Choroid plexus epithelial cell (primary cell): ENCODE measurements around the gene MICU1.

Experiments
- DNase-seq: peaks from one replicate; pipeline ENCODE4 v3.0.0-alpha.2; 2010; ENCODE audit warnings: low read depth
- H3K4me3 ChIP-seq: 2 replicates; pipeline ENCODE4 v1.5.1; 2011; ENCODE audit warnings: low read depth, mild to moderate bottlenecking, control low read depth, low read length, moderate library complexity
- TF ChIP-seq, protein P1 (sequence below): conservative IDR thresholded peaks from 2 replicates; pipeline ENCODE4 v1.5.1; 2011; ENCODE audit warnings: low read depth, mild to moderate bottlenecking, control low read depth, inconsistent platforms, low read length, moderate library complexity

MICU1 gene

GRCh38 chr10:72610466-72610865 is 15.4 kb downstream of the MICU1 start:
- H3K4me3 ChIP-seq = no peak overlapping the region
- TF ChIP-seq, protein P1, sequence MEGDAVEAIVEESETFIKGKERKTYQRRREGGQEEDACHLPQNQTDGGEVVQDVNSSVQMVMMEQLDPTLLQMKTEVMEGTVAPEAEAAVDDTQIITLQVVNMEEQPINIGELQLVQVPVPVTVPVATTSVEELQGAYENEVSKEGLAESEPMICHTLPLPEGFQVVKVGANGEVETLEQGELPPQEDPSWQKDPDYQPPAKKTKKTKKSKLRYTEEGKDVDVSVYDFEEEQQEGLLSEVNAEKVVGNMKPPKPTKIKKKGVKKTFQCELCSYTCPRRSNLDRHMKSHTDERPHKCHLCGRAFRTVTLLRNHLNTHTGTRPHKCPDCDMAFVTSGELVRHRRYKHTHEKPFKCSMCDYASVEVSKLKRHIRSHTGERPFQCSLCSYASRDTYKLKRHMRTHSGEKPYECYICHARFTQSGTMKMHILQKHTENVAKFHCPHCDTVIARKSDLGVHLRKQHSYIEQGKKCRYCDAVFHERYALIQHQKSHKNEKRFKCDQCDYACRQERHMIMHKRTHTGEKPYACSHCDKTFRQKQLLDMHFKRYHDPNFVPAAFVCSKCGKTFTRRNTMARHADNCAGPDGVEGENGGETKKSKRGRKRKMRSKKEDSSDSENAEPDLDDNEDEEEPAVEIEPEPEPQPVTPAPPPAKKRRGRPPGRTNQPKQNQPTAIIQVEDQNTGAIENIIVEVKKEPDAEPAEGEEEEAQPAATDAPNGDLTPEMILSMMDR = no peak
- no peak for DNase-seq

GRCh38 chr10:72605122-72605521 is 20.8 kb downstream of the MICU1 start:
- no peak for DNase-seq
- no peak overlapping the region for H3K4me3 ChIP-seq

DNA sequence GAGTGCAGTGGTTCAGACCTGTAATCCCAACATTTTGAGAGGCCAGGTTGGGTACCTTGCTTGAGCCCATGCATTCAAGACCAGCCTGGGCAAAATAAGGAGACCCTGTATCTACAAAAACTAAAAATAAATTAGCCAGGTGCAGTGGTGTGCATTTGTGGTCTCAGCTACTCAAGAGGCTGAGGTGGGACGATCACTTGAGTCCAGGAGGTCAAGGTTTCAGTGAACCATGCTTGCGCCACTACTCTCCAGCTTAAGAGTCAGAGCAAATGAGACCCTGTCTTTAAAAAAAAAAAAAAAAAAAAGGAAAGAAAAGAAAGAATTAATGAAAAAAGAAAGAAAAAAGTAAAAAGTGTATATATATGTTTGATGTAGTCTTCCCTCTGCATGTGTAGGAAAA is 24.7 kb downstream of the MICU1 start:
- H3K4me3 ChIP-seq = no peak overlapping the region
- no peak for DNase-seq
- TF ChIP-seq, protein P1 = no peak

More at GRCh38 chr10:72605122-72605521, 20.8 kb downstream of the MICU1 start:
- TF ChIP-seq, protein P1 = no peak

GRCh38 chr10:72598769-72599701 is 26.8 kb downstream of the MICU1 start:
- no peak for DNase-seq
- H3K4me3 ChIP-seq = no peak overlapping the region
- TF ChIP-seq, protein P1 = no peak

DNA sequence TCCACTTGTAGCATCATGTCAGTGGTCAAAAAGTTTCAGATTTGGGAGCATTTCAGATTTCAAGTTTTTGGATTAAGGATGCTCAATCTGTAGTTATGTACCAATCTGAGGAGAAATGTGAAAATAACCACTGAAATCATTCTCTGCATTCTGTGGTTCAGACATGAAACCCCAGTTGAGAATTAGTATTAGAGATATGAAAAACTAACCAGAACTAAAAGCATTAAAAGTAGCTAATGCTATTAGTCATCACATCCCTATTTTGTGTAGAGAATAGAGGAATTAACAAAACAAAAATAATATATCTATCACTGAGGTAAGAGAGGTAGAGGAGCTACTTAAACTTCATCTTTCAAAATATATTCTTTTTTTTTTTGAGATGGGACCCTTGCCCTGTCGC is 28.0 kb downstream of the MICU1 start:
- no peak overlapping the region for H3K4me3 ChIP-seq
- TF ChIP-seq, protein P1 = no peak
- DNase-seq = peak; percentile 34

- DNase-seq = no peak
- H3K4me3 ChIP-seq = no peak overlapping the region
- TF ChIP-seq, protein P1 = no peak
Observed at GRCh38 chr10:72595436-72595835, 30.4 kb downstream of the MICU1 start.

DNA sequence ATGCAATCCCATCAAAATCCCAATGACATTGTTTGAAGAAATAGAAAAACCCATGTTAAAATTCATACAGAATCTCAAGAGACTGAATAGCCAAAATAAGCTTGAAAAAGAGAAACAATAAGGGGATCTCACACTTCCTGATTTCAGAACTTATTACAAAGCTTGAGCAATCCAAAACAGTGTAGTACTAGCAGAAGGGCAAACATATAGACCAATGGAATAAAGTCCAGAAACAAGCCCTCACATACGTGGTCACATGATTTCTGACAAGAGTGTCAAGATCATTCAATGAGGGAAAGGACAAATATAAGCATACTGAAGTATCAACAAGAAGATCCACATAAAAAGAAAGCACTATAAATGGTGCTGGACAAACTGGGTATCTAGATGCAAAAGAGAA is 31.9 kb downstream of the MICU1 start:
- no peak for DNase-seq
- TF ChIP-seq, protein P1 = no peak
- H3K4me3 ChIP-seq = no peak overlapping the region
